SW 1271 (cell line): ENCODE measurements around the gene SMIM35.

Source experiments
- DNase-seq, 2 experiments: peaks; one replicate each; lab custom pipeline; 2025; lab: John Stamatoyannopoulos, UW

The SMIM35 gene

GRCh38 chr11:118057251-118058145 is 29.3 kb downstream of the SMIM35 start:
- DNase-seq, result no peak

GRCh38 chr11:118056806-118057205 is 30.0 kb downstream of the SMIM35 start:
- DNase-seq, result no peak

GRCh38 chr11:118055966-118056365 is 30.8 kb downstream of the SMIM35 start:
- no peak for DNase-seq

- no peak for DNase-seq
Observed at GRCh38 chr11:118054712-118055640, 31.8 kb downstream of the SMIM35 start.

- DNase-seq, result no peak
Observed at GRCh38 chr11:118052581-118053206, 34.1 kb downstream of the SMIM35 start.

GRCh38 chr11:118051611-118052461 is 34.9 kb downstream of the SMIM35 start:
- no peak for DNase-seq

- no peak for DNase-seq
Observed at GRCh38 chr11:118051136-118051610, 35.6 kb downstream of the SMIM35 start.

GRCh38 chr11:118050208-118050891 is 36.4 kb downstream of the SMIM35 start:
- no peak for DNase-seq

- DNase-seq, result no peak
Observed at GRCh38 chr11:118049771-118050170, 37.0 kb downstream of the SMIM35 start.

GRCh38 chr11:118048472-118049370 is 38.0 kb downstream of the SMIM35 start:
- no peak for DNase-seq

GRCh38 chr11:118047749-118048148 is 39.0 kb downstream of the SMIM35 start:
- no peak for DNase-seq

GRCh38 chr11:118046964-118047700 is 39.6 kb downstream of the SMIM35 start:
- DNase-seq, result no peak

GRCh38 chr11:118046051-118046963 is 40.5 kb downstream of the SMIM35 start:
- no peak for DNase-seq

GRCh38 chr11:118045191-118045590 is 41.6 kb downstream of the SMIM35 start:
- no peak for DNase-seq

- DNase-seq, result no peak
Observed at GRCh38 chr11:118042796-118043195, 44.0 kb downstream of the SMIM35 start.

GRCh38 chr11:118042141-118042540 is 44.6 kb downstream of the SMIM35 start:
- no peak for DNase-seq

- no peak for DNase-seq
Observed at GRCh38 chr11:118033443-118033842, 53.3 kb downstream of the SMIM35 start.

GRCh38 chr11:118028626-118029025 is 58.1 kb downstream of the SMIM35 start:
- no peak for DNase-seq
